Measurements from ENCODE around the gene NCBP3.

- TF ChIP-seq CTCF (IDR thresholded peaks at IDR 0.05; ENCODE audit: low read length) (no peak), EZH2 (IDR thresholded peaks at IDR 0.05; ENCODE audit: borderline replicate concordance, low read length) (no peak)
These were observed 33.8 kb downstream of the NCBP3 start for GRCh38 chr17:3812284-3812683.

Measured in OCI-LY1 (cell line).